Erythroblast (primary cell): ENCODE data around the gene MRPL50.

Experiments
- GATA1 ChIP-seq: IDR thresholded peaks from 2 replicates; pipeline ENCODE4 v1.6.1; 2011; ENCODE audit warnings: low read depth, mild to moderate bottlenecking, control low read depth, low read length, moderate library complexity
- POLR2A ChIP-seq: IDR thresholded peaks from 2 replicates; pipeline ENCODE4 v1.6.1; 2011; ENCODE audit warnings: mild to moderate bottlenecking, low read length

DNA sequence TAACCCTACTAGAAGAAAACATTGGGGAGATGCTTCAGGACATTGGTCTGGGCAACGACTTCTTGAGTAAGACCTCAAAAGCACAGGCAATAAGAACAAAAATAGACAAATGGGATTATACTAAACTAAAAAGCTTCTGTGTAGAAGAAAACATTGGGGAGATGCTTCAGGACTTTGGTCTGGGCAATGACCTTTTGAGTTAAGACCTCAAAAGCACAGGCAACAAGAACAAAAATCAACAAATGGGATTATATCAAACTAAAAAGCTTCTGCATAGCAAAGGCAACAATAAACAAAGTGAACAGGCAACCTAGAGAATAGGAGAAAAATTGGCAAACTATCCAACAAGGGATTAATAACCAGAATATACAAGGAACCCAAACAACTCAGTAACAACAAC lies 3.7 kb downstream of the MRPL50 start:
- no peak for TF ChIP-seq POLR2A
- no peak for TF ChIP-seq GATA1
